NCI-H526 treated with DMSO at 0.1 percent for 48 hours (cell line): ENCODE measurements around the gene SLCO4A1.

Source experiments
- DNase-seq: peaks from one replicate; lab custom pipeline; 2025; lab: John Stamatoyannopoulos, UW

Gene SLCO4A1

DNA sequence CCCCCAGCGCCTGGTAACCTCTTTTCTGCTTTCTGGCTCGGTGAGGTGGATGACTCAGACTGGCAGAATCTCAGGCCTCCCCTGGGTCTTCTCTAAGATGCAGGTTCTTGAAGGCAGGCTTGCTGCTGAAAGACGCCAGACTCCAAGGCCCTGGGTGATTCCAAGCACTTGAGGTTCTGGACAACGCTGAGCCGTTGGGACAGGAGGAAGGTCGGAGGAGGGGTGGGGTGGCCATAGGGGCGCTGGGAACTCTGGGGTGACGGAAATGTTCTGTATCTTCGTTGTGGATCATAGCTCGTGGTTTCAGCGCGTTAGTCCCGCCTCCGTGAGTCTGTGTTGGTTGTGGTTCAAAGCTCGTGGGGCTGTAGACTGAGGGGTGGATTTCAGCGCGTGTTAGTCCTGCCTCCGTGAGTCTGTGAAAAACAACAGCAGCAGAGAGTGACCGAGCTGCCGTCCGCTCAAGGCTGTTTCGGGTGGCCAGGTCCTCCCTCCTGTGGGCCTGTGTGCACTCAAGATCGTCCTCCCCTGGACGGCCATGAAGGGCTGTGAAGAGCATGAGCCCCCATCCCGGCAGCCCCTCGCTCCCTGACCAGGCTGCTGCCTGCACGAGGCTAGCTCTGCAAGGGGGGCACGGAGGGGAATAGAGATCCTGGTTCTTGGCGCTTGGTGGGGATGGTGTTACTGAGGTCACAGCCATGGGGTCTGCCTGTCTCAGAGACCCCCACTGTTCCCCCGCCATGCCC lies 74.1 kb downstream of the SLCO4A1 start:
- DNase-seq: no peak

DNA sequence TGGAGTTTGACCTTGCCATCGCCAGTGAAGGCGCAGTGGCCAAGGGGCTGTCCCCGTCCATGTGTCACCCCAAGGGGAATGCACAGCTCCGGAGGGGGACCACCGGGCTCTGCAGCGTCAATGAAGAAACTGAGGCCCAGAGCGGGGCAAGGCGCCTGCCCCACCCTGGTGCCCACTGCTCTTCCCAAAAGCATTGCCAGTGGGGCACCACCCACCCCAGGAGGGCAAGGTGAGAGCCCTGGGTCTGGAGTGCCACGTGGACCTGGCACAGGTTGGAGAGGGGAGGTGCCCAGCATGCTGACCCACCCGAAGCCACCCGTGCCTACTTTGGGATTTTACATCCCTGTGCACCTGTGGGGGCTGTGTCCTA lies 74.6 kb downstream of the SLCO4A1 start:
- DNase-seq: no peak

DNA sequence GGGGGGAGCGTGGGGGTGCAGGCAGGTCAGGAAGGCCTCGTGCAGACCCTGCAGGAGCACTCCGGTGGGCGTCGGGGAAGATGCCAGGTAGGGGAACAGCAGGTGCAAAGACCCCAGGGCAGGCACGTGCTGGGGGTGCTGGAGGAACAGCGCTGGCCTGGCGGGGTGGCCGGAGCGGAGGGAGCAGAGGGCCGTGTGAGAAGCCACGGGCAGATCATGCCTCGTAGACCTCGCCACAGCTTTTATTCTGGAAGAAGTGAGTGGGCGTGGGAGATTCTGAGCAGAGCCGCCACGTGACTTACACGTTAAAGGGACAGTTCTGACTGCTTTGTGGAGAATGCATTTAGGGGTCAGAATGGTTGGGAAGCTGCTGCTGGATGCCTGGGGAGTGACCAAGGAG lies 75.6 kb downstream of the SLCO4A1 start:
- DNase-seq: no peak

DNA sequence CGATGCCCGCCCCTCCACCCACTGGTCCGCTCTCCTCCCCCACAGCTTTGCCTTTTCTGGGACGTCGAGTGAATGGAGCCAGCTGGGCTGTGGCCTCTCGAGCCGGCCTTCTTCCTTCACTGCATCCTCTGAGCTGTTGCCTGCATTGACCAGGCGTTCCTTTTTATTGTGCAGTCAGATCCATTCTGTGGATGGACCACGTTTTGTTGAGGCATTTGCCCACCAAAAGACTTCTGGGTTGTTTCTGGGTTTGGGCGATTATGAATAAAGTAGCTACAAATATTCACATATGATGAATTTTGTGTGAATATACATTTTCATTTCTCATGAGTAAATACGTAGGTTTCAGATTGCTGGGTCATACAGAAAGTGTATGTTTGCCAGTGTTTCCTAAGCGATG lies 76.2 kb downstream of the SLCO4A1 start:
- DNase-seq: no peak

DNA sequence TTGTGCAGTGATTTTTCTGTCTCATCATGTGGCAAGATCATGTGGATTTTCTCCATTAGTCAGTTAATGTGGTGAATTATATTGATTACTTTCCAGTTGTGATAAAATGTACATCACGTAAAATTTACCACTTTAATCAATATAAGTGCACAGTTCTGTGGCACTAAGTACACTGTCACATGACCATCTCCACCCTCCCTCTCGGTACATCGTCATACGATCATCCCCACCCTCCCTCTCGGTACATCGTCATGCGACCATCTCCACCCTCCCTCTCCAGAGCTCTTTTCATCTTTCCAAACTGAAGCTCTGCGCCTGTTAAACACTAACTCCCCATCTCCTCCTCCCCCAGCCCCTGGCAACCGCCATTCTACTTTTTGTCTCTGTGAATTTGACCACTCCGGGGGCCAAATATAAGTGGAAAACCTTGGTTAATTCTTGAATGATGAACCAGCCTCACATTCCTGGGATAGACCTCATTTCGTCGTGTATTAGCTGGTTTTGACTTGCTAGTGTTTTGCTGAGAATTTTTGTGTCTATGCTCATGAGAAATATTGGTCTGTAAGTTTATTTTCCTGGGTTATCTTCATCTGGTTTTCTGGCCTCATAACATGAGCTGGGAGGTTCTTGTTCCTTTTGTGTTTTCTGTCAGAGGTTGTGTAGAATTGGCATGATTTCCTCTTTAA lies 77.1 kb downstream of the SLCO4A1 start:
- no peak for DNase-seq
